HPDE6-E6E7 (cell line): Measurements from ENCODE around the gene WWOX.

Experiments used
- DNase-seq: peaks from one replicate; pipeline ENCODE4 v3.0.0; 2011; ENCODE audit warnings: missing footprints; ENCODE audit errors: extremely low spot score

The WWOX gene

GRCh38 chr16:78731785-78732184, 632.3 kb downstream of the WWOX start:
- no peak for DNase-seq

- no peak for DNase-seq
Measured at GRCh38 chr16:78732696-78733095, 633.2 kb downstream of the WWOX start.

DNA sequence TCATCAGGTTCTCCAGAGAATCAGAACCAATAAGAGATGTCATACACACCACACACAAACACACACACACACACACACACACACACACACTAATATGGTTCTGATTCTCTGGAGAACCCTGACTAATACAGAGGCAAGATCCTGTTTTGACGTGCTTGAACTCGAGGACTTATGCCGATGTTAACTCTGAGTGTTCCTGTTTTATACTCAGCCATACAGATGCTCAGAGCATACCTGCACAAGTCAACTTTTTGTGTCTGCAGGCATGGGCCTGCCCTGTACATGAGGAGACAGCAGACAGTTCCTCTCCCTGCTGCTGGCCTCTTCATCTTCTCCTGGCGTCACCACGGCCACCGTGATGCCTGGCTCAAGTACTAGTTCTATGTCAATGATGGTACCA, 635.9 kb downstream of the WWOX start:
- DNase-seq, result no peak

DNA sequence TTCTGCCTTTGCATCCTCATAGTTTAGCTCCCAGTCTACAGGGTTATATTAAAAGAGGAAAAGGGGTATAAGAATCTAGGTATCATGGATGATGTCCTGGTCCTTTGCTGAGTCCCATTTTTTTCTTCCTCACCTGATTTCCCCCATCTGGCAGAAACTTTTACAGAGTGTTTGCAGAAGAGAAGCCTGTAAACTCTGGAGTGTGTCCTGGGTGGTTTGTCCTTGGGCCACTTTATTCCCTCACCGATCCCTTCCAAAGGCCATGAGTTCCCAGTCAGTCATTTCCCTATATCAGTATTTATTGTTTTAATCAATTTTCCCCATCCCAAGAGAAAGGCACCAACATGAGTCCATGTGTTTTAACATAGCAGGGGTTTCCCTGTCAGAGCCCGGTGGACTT, 638.2 kb downstream of the WWOX start:
- no peak for DNase-seq

- DNase-seq, result no peak
Measured at GRCh38 chr16:78738557-78738956, 639.1 kb downstream of the WWOX start.

- DNase-seq, result no peak
Measured at GRCh38 chr16:78740269-78740668, 640.8 kb downstream of the WWOX start.

GRCh38 chr16:78742501-78743283, 643.2 kb downstream of the WWOX start:
- no peak for DNase-seq

DNA sequence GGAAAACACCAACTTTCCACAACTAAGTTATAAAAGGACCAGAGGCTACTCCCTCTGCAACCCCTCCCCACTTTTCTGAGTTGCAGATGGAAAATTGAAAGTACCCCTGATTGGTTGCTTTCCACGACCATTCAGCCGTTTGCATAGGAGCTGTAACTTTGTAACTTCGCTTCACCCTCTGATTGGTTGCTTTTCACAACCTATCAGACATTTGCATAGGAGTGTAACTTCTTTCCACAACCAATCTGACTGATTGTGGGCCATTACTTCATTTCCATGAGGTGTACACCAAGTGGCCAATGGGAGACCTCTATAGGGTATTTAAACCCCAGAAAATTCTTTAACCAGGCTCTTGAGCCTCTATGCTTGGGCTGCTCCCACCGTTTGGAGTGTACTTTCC, 644.1 kb downstream of the WWOX start:
- no peak for DNase-seq

DNA sequence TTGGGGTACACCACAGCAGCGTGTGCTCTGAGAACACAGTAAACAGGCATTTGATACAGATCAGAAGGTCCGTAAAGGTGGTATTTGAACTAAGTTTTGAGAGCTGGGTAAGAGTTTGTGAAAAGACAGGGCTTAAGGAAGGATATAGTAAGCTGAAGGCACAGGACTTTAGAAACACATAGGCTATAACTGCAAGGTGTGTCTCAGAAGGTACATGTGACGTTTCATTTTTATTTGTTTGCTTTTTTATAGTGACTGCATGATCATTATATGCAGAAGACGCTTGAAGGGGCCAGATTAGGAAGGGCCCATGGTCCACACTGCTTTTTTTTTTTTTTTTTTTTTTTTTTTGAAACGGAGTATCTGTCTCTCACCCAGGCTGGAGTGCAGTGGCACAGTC, 644.6 kb downstream of the WWOX start:
- DNase-seq, result no peak

DNA sequence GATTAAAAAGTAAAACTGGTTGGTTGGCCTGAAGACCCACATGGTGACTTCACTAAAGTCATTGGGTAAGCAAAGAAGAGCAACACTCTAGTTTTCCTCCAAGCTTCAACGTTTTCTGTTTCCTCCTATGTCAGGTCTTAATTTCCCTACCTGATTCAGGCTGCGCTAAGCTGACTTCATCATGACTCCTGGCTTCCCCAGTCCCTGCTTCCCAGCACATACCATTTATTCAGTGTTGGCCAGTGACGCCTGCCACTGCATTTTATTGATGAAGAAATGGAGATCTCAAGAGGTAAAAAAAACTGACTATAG, 645.3 kb downstream of the WWOX start:
- no peak for DNase-seq

GRCh38 chr16:78745108-78746019, 645.9 kb downstream of the WWOX start:
- no peak for DNase-seq

DNA sequence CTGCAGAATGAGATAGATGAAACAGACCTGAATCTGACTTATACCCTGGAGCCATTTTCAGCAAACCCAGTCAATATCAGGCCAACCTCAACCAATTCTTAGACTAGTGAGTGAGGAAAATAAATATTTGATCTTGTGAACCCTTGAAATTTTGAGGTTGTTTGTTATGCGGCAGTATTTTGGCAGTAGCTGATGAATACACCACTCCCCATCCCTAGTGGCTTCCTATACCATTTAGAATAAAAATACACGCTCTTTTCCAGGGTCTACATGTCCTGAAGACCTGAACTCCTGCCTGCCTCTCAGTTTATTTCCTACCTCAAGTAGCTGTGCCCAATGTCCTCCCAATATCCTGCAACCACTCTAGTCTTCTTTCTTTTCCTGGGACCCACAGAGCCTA, 647.3 kb downstream of the WWOX start:
- no peak for DNase-seq

DNA sequence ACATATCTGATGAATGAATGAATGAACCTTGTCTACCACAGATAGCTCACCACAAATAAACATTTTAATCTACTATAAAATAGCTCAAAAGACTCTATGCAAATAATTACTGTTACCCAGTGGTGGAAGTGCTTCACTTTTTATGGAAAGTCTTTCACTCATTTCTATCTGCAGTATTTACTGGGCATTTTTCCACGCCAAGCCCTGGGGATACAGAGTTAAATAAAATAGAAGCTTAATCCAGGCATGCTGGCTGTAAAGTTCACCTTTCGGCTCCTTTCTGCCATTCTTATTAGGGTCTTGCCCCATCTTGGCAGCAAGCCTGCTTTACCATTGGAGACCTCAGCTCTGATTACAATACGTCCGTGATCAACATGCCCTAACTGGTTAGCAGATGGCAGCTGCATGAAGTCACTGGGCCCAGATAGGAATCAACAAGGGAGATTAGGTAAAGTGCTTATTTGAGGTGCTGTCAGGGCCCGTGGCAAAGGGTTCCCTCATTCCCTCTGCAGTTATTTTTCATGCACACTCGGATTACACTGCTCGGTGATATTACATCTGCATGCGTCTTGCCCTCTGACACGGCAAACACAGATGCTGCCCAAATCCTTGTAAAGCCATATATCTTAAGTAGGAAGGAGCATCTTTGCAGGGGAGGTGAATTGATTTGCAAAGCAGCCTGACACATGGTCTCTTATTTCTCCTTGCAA, 648.9 kb downstream of the WWOX start:
- no peak for DNase-seq

DNA sequence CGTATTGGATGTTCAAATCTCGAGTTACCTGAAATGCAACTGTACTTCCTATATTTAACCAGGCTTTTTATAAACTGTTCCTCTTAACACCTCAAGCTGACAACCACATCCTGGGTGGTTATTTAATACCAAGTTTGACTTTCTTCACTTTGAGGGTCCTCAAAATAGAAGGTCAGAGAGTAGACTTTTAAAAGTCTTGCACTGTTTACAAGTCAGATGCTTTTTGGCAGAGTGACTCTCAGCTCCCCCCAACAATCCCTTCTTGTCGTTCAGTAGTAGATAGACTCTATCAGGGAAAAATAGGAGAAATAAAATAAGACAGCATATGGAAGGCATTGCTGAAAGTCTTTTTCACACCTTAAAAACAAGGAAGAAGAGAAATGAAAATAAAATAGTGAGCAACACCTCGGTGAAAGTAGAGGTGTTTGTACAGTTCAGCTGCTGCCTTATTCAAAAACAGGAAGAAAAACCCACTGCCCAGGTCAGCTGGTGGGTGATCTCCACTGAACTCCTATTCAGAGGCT, 650.4 kb downstream of the WWOX start:
- DNase-seq, result no peak

GRCh38 chr16:78750611-78751010, 651.2 kb downstream of the WWOX start:
- DNase-seq, result no peak

GRCh38 chr16:78751601-78752000, 652.1 kb downstream of the WWOX start:
- no peak for DNase-seq

DNA sequence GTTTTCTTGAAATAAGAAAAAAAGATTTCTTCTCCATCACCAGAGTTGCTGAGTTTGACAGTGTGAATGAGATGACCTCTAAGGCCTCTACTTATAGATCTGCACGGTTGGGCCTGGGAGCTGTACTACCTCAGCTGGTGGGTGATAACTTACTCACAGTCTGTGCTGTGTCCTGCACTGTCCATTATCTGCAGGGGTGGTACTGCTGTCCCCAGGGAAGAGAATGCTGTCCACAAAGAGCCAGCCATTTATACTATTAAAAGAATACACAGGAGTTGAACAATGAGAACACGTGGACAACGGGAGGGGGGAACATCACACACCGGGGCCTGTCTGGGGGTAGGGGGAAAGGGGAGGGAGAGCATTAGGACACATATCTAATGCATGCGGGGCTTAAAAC, 655.3 kb downstream of the WWOX start:
- no peak for DNase-seq

GRCh38 chr16:78755751-78756661, 656.6 kb downstream of the WWOX start:
- no peak for DNase-seq

- DNase-seq, result no peak
Measured at GRCh38 chr16:78759596-78759995, 660.1 kb downstream of the WWOX start.

GRCh38 chr16:78760611-78761010, 661.2 kb downstream of the WWOX start:
- no peak for DNase-seq

DNA sequence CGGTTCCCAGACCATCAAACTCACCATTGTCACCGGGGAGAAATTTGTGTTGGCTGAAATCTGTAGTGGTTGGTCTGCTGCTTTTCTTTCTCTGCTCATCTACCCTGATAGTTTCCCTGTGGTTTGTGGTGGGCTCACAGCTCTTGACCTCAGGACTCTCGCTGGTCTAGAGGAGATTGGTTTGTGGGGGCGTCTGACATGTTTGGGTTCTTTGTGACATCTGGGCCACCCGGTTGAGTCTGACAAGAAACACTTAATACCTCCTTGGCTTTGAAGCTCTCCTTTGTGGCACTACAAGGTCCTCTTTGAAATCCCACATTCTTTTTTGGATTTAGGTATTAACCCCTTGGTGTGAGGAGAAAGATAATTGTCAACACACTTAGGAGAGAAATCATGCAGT, 662.0 kb downstream of the WWOX start:
- DNase-seq, result no peak
